A549 (cell line): Measurements from ENCODE around the gene ARHGAP22.

Source experiments
- CHD2 ChIP-seq: fragments of 150-350 bp; IDR thresholded peaks from 2 replicates; pipeline ENCODE4 v1.6.1; 2014; ENCODE audit warnings: low read length; ENCODE audit not compliant: partially characterized antibody
- ESRRA ChIP-seq: fragments of 150-350 bp; IDR thresholded peaks from 2 replicates; pipeline ENCODE4 v1.6.1; 2014; ENCODE audit warnings: mild to moderate bottlenecking, low read length, borderline replicate concordance
- JUN ChIP-seq, 2 experiments: fragments of >200 bp; sonication (Bioruptor Twin); formaldehyde crosslinking; IDR thresholded peaks; 2 replicates in 1 of 2; 3 replicates in 1 of 2; pipeline ENCODE4 v1.6.1; 2016 to 2017
- MAZ ChIP-seq: fragments of 150-350 bp; IDR thresholded peaks from 2 replicates; pipeline ENCODE4 v1.6.1; 2014; ENCODE audit warnings: antibody characterized with exemption, low read depth, low read length, borderline replicate concordance
- NFE2L2 ChIP-seq: fragments of 150-350 bp; conservative IDR thresholded peaks from 2 replicates; pipeline ENCODE4 v1.6.1; 2014; ENCODE audit warnings: low read length
- POLR2A ChIP-seq: IDR thresholded peaks from 2 replicates; pipeline ENCODE4 v1.6.1; 2012; ENCODE audit warnings: mild to moderate bottlenecking, low read length
- RAD21 ChIP-seq, 2 experiments: fragments of >200 bp in 1 of 2; sonication (Bioruptor Twin) in 1 of 2; formaldehyde crosslinking in 1 of 2; IDR thresholded peaks in 1 of 2; conservative IDR thresholded peaks in 1 of 2; 2 replicates in 1 of 2; 3 replicates in 1 of 2; pipeline ENCODE4 v1.6.1; 2012 to 2018; ENCODE audit warnings: inconsistent platforms in 1 of 2
- RCOR1 ChIP-seq: fragments of 150-350 bp; IDR thresholded peaks from 2 replicates; pipeline ENCODE4 v1.6.1; 2014; ENCODE audit warnings: antibody characterized with exemption, low read length, low read depth
- SMC3 ChIP-seq: fragments of >200 bp; sonication (Bioruptor Twin); formaldehyde crosslinking; IDR thresholded peaks from 3 replicates; pipeline ENCODE4 v1.6.1; 2018; ENCODE audit warnings: inconsistent platforms
- ZSCAN20 ChIP-seq: fragments of 250-450 bp; sonication (Bioruptor Pico); IDR thresholded peaks from 2 replicates; pipeline ENCODE4 v1.8.0; 2022; ENCODE audit warnings: mild to moderate bottlenecking, moderate library complexity
- TF ChIP-seq, protein P1 (sequence below): fragments of >200 bp; sonication (Bioruptor Twin); formaldehyde crosslinking; IDR thresholded peaks from 3 replicates; pipeline ENCODE4 v1.5.1; 2016
- TF ChIP-seq, protein P2 (sequence below): IDR thresholded peaks from 2 replicates; pipeline ENCODE4 v1.6.1; 2012
- TF ChIP-seq, protein P3 (sequence below): fragments of 250-450 bp; sonication (Bioruptor Pico); IDR thresholded peaks from 2 replicates; pipeline ENCODE4 v1.5.0; 2021; ENCODE audit warnings: mild to moderate bottlenecking, moderate library complexity, borderline replicate concordance
- TF ChIP-seq, protein P4 (sequence below): fragments of 450-650 bp; IDR thresholded peaks from 2 replicates; pipeline ENCODE4 v1.6.1; 2014; ENCODE audit warnings: antibody characterized with exemption

DNA sequence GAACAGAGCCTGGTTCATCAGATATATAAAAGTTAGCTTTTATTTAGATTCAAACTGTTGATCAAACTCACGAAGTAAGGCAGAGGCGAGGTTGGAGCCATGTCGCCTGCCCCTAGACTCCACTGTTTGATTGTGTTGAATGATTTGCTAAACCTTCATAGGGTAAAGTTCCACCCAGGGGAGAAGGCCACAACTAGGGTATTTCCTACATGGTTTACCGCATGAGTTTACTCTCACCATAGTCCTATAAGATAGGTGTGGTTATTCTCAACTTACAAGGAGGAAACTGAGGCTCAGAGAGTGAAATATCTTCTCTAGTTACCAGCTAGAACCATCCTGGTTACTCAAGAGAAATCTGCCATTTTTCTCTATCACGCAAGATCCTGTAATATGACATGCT, 31.8 kb downstream of the ARHGAP22 start:
- TF ChIP-seq, protein P1, sequence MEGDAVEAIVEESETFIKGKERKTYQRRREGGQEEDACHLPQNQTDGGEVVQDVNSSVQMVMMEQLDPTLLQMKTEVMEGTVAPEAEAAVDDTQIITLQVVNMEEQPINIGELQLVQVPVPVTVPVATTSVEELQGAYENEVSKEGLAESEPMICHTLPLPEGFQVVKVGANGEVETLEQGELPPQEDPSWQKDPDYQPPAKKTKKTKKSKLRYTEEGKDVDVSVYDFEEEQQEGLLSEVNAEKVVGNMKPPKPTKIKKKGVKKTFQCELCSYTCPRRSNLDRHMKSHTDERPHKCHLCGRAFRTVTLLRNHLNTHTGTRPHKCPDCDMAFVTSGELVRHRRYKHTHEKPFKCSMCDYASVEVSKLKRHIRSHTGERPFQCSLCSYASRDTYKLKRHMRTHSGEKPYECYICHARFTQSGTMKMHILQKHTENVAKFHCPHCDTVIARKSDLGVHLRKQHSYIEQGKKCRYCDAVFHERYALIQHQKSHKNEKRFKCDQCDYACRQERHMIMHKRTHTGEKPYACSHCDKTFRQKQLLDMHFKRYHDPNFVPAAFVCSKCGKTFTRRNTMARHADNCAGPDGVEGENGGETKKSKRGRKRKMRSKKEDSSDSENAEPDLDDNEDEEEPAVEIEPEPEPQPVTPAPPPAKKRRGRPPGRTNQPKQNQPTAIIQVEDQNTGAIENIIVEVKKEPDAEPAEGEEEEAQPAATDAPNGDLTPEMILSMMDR = no peak
- no peak for TF ChIP-seq SMC3
- no peak for TF ChIP-seq ZSCAN20 (CRISPR knock-in tag)
- TF ChIP-seq, protein P2, sequence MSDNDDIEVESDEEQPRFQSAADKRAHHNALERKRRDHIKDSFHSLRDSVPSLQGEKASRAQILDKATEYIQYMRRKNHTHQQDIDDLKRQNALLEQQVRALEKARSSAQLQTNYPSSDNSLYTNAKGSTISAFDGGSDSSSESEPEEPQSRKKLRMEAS = no peak
- no peak for TF ChIP-seq CHD2
- TF ChIP-seq RAD21 (conservative IDR thresholded peaks at IDR 0.05 in 1 of 2, IDR thresholded peaks at IDR 0.05 in 1 of 2) = no peak
- TF ChIP-seq, protein P3, sequence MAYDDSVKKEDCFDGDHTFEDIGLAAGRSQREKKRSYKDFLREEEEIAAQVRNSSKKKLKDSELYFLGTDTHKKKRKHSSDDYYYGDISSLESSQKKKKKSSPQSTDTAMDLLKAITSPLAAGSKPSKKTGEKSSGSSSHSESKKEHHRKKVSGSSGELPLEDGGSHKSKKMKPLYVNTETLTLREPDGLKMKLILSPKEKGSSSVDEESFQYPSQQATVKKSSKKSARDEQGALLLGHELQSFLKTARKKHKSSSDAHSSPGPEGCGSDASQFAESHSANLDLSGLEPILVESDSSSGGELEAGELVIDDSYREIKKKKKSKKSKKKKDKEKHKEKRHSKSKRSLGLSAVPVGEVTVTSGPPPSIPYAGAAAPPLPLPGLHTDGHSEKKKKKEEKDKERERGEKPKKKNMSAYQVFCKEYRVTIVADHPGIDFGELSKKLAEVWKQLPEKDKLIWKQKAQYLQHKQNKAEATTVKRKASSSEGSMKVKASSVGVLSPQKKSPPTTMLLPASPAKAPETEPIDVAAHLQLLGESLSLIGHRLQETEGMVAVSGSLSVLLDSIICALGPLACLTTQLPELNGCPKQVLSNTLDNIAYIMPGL (CRISPR knock-in tag) = no peak
- TF ChIP-seq MAZ = no peak
- TF ChIP-seq RCOR1 = no peak
- no peak for TF ChIP-seq ESRRA
- TF ChIP-seq, protein P4, sequence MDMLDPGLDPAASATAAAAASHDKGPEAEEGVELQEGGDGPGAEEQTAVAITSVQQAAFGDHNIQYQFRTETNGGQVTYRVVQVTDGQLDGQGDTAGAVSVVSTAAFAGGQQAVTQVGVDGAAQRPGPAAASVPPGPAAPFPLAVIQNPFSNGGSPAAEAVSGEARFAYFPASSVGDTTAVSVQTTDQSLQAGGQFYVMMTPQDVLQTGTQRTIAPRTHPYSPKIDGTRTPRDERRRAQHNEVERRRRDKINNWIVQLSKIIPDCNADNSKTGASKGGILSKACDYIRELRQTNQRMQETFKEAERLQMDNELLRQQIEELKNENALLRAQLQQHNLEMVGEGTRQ = no peak
- no peak for TF ChIP-seq NFE2L2
- no peak for TF ChIP-seq JUN (IDR thresholded peaks at IDR 0.05)
- no peak for TF ChIP-seq POLR2A
